Measurements from ENCODE around the gene POLA2.
"Not testable (repeated sequence)": the region's sequence is repeated elsewhere in the genome, so short reads cannot be mapped to it uniquely, and the experiment has no call there.

The POLA2 gene

DNA sequence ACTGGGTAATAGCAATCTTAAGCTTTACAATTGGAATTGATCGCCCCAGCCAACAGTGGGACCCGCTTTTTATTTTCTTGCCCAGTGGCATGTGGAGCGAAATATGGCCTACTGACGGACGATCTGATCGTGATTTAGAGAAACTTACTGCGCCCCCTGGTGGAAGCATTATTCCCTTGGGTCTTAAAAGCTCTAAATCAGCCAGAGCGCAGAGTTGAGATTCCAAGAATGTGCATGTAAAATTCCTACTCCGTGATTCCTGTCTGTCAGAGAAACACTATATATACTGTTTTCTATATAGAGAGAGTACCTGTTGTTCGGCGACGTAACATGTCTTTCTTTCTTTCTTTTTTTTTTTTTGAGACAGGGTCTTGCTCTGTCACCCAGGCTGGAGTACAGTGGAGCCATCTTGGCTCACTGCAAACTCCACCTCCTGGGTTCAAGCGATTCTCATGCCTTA is 68.2 kb downstream of the POLA2 start:
- peak; percentile 65 to 90 for DNase-seq (ENCODE audit: low read depth in 1 of 2, low spot score in 1 of 2)

DNA sequence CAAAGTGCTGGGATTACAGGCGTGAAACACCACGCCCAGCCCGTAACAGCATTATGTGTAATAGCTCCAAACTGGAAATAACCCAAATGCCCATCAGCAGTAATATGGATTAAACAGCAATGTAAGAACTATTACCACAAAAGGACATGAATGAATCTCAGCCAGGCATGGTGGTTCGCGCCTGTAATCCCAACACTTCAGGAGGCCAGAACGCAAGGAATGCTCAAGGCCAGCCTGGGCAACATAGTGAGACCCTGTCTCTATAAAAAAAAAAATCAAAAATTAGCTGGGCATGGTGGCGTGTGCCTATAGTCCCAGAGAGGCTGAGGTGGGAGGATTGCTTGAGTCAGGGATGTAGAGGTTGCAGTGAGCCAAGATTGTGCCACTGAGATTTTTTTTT is 68.8 kb downstream of the POLA2 start:
- DNase-seq (ENCODE audit: low read depth in 1 of 2, low spot score in 1 of 2) = no peak

DNA sequence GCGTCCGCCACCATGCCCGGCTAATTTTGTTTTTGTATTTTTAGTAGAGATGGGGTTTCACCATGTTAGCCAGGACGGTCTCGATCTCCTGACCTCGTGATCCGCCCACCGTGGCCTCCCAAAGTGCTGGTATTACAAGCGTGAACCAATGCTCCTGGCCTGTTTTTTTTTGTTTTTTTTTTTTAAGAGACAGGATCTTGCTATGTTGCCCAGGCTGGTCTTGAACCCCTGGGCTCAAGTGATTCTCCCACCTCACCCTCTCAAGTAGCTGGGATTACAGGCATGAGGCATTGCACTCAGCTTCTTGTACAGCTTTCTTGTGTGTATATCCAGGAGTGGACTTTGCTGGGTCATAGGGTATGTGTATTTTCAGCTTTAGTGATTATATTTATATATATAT is 70.8 kb downstream of the POLA2 start:
- not testable (repeated sequence) for DNase-seq (ENCODE audit: low read depth in 1 of 2, low spot score in 1 of 2)

DNA sequence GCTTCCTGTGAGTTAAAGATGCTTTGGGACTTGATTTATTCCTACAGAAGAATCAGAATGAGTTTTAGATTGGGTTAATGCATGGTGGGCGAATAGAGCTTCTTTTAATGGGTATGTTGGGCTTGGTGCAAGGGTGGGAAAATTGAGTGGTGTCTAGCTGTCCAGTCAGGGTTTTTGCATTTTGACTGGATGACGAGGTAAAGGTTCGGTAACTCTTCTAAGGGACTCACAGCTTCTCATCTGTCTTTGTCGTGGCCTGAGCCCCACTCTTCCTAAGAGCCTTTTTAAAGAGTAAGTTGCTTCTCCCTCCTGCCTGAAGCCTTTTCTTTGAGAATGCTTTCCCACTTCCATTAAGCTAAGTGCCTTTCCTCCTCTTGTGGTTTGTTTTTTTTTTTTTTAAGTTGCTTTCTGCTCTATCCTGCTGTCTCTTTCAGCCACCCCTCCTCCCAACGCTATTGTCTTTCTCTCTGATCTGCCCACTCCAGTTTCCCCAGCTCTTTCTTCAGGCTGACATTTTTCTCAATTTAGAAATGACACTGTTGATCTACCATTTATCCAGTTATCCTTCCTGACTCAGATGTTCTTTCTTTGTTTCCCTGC is 73.0 kb downstream of the POLA2 start:
- no peak for DNase-seq (ENCODE audit: low read depth in 1 of 2, low spot score in 1 of 2)

DNA sequence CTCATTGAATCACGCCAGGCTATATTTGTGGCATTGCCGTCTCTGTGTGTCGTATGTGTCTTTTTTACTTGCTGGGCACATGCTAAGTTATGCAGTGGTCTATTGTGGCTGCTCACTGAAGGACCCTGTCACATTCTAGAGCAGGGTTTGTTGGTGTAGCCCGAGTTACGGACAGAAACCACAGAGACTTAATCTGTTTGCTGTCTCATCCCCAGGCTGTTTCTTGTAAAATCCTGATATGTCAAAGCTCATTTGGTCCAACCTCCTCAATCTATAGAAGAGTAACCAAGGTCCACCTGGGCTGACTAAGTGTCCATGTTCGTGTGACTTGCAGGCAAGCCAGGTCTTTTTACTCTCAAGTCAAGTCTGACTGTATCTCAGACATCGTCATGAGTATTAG is 76.9 kb downstream of the POLA2 start:
- no peak for DNase-seq (ENCODE audit: low read depth in 1 of 2, low spot score in 1 of 2)

DNA sequence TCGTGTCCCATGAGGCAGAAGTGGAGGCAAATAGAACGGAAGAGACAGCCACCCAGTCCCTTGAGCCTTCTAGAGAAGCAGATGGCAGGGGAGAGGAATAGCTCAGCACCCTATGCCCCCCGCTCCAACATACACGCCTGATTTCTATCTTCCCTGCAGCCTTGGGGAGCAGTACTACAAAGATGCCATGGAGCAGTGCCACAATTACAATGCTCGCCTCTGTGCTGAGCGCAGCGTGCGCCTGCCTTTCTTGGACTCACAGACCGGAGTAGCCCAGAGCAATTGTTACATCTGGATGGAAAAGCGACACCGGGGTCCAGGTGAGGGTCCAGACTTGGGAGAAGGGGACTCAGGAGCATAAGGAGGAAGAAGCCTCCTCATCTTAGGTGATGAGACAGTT is 78.5 kb downstream of the POLA2 start:
- DNase-seq (ENCODE audit: low read depth in 1 of 2, low spot score in 1 of 2) = no peak

DNA sequence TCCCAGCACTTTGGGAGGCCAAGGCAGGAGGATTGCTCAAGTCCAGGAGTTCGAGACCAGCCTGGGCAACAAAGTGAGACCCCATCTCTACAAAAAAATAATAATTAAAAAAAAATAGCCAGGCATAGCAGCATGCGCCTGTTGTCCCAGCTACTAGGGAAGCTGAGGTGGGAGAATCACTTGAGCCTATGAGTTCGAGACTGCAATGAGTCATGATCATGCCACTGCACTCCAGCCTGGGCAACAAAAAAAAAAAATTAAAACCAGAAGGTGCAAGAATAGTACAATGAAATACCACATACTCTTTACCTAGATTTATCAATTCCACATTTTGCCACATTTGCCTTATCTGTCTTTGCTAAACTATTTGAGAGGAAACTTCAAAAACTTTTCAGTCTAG is 80.1 kb downstream of the POLA2 start:
- DNase-seq (ENCODE audit: low read depth in 1 of 2, low spot score in 1 of 2) = no peak

Measured in activated CD4-positive, alpha-beta T cell treated with anti-CD3 and anti-CD28 coated beads, Interleukin-2, amount 50 U/mL, for 24 hours (primary cell).